HG03108 (cell line): Measurements from ENCODE around the gene TEX44.
"Not testable (repeated sequence)": the region's sequence is repeated elsewhere in the genome, so short reads cannot be mapped to it uniquely, and the experiment has no call there.

Source experiments
- ATAC-seq: cut with Tn5 transposase; IDR thresholded peaks from one replicate; pipeline ENCODE4 v1.9.1; 2021; ENCODE audit warnings: moderate library complexity; ENCODE audit not compliant: unreplicated experiment

Gene TEX44

GRCh38 chr2:231592636-231593145 lies at the start of gene TEX44:
TSS of gene TEX44 (plus strand) at chr2:231592864. CDS start at chr2:231592952, 88 bp downstream.
- ATAC-seq: no peak

GRCh38 chr2:231545105-231545902 lies 47.4 kb upstream of the TEX44 start:
- ATAC-seq: peak; percentile 98

GRCh38 chr2:231546014-231546715 lies 46.5 kb upstream of the TEX44 start:
- ATAC-seq: no peak

- ATAC-seq: no peak
Measured at GRCh38 chr2:231547315-231548110, 45.2 kb upstream of the TEX44 start.

- ATAC-seq: no peak
Measured at GRCh38 chr2:231548752-231549151, 43.9 kb upstream of the TEX44 start.

- no peak for ATAC-seq
Measured at GRCh38 chr2:231549446-231550239, 43.0 kb upstream of the TEX44 start.

- ATAC-seq: no peak
Measured at GRCh38 chr2:231552752-231553151, 39.9 kb upstream of the TEX44 start.

- ATAC-seq: no peak
Measured at GRCh38 chr2:231554327-231554726, 38.3 kb upstream of the TEX44 start.

GRCh38 chr2:231554748-231555545 lies 37.7 kb upstream of the TEX44 start:
- ATAC-seq: no peak

- ATAC-seq: not testable (repeated sequence)
Measured at GRCh38 chr2:231556496-231556895, 36.2 kb upstream of the TEX44 start.

GRCh38 chr2:231556981-231557380 lies 35.7 kb upstream of the TEX44 start:
- no peak for ATAC-seq

- peak; percentile 85 for ATAC-seq
Measured at GRCh38 chr2:231557571-231558217, 35.0 kb upstream of the TEX44 start.

- ATAC-seq: no peak
Measured at GRCh38 chr2:231563378-231563961, 29.2 kb upstream of the TEX44 start.

GRCh38 chr2:231565887-231566594 lies 26.6 kb upstream of the TEX44 start:
- ATAC-seq: no peak

GRCh38 chr2:231567159-231567558 lies 25.5 kb upstream of the TEX44 start:
- no peak for ATAC-seq

GRCh38 chr2:231568098-231568784 lies 24.4 kb upstream of the TEX44 start:
- no peak for ATAC-seq

- ATAC-seq: no peak
Measured at GRCh38 chr2:231568785-231569435, 23.8 kb upstream of the TEX44 start.
